ENCODE data around the gene FSTL4. TPM values are rescaled to one million over a fixed set of nuclear protein-coding genes. Genes with fewer than 3 reads are reported as not detected.

Gene FSTL4
- total RNA-seq, 4 donors from 2014 or later = 0.22 to 0.47 (median 0.27) TPM; not detected in 1

- no peak for TF ChIP-seq POLR2A (IDR thresholded peaks at IDR 0.05)
- Histone ChIP-seq H3K4me3 (no peak overlapping the region), H3K36me3 (no peaks in the 10 kb centered on the region), H3K27me3 (peaks cover 20% of the 10 kb centered on the region), H3K9me3 (no peaks in the 10 kb centered on the region), H3K4me1 (no peaks in the 10 kb centered on the region), H3K27ac (no peak overlapping the region)
- no peak for ATAC-seq
- whole genome bisulfite sequencing, 2 donors (ENCODE audit: low coverage in 1 of 2) = 43 to 100% methylated on average over 1 of the region's 2 CpGs
Measured at GRCh38 chr5:133367984-133368383, 244.4 kb downstream of the FSTL4 start.

- no peak for ATAC-seq
- WGBS, 2 donors (ENCODE audit: low coverage in 1 of 2) = 40 to 63% methylated on average over 1 to 2 of the region's 6 CpGs
- Histone ChIP-seq H3K27ac (no peak overlapping the region), H3K27me3 (peaks cover 19% of the 10 kb centered on the region), H3K4me1 (no peaks in the 10 kb centered on the region), H3K4me3 (no peak overlapping the region), H3K36me3 (no peaks in the 10 kb centered on the region), H3K9me3 (no peaks in the 10 kb centered on the region)
- TF ChIP-seq CTCF (IDR thresholded peaks at IDR 0.05) (no peak), EP300 (IDR thresholded peaks at IDR 0.05) (no peak), POLR2A (IDR thresholded peaks at IDR 0.05) (no peak), POLR2AphosphoS5 (IDR thresholded peaks at IDR 0.05) (no peak)
Measured at GRCh38 chr5:133367071-133367786, 245.1 kb downstream of the FSTL4 start.

GRCh38 chr5:133366438-133366837 lies 245.9 kb downstream of the FSTL4 start:
- Histone ChIP-seq H3K4me3 (no peak overlapping the region), H3K27ac (no peak overlapping the region), H3K9me3 (no peaks in the 10 kb centered on the region), H3K27me3 (peaks cover 22% of the 10 kb centered on the region), H3K36me3 (no peaks in the 10 kb centered on the region), H3K4me1 (no peaks in the 10 kb centered on the region)
- no peak for TF ChIP-seq CTCF (IDR thresholded peaks at IDR 0.05)
- TF ChIP-seq POLR2A (IDR thresholded peaks at IDR 0.05) = no peak
- no peak for TF ChIP-seq POLR2AphosphoS5 (IDR thresholded peaks at IDR 0.05)
- no peak for TF ChIP-seq EP300 (IDR thresholded peaks at IDR 0.05)
- 87 to 88% methylated on average over 5 to 6 of the region's 6 CpGs for WGBS, 2 donors (ENCODE audit: low coverage in 1 of 2)
- ATAC-seq = no peak

- Histone ChIP-seq H3K4me3 (no peak overlapping the region), H3K9me3 (no peaks in the 10 kb centered on the region), H3K27ac (no peak overlapping the region), H3K4me1 (no peaks in the 10 kb centered on the region), H3K36me3 (no peaks in the 10 kb centered on the region), H3K27me3 (peaks cover 27% of the 10 kb centered on the region)
- ATAC-seq = no peak
- no CpG with 5 or more reads among the region's 6 CpGs for WGBS, 2 donors (ENCODE audit: low coverage in 1 of 2)
- TF ChIP-seq CTCF (IDR thresholded peaks at IDR 0.05) (no peak), POLR2A (IDR thresholded peaks at IDR 0.05) (no peak), EP300 (IDR thresholded peaks at IDR 0.05) (no peak), POLR2AphosphoS5 (IDR thresholded peaks at IDR 0.05) (no peak)
Measured at GRCh38 chr5:133365738-133366137, 246.6 kb downstream of the FSTL4 start.

GRCh38 chr5:133364936-133365707 lies 247.2 kb downstream of the FSTL4 start:
- no peak overlapping the region for H3K27ac ChIP-seq
- H3K27me3 ChIP-seq = peaks cover 22% of the 10 kb centered on the region
- WGBS, 2 donors (ENCODE audit: low coverage in 1 of 2) = 64 to 66% methylated on average over 8 to 9 of the region's 12 CpGs
- TF ChIP-seq EP300 (IDR thresholded peaks at IDR 0.05) (no peak), POLR2A (IDR thresholded peaks at IDR 0.05) (no peak), POLR2AphosphoS5 (IDR thresholded peaks at IDR 0.05) (no peak), CTCF (IDR thresholded peaks at IDR 0.05) (no peak)
- H3K36me3 ChIP-seq = no peaks in the 10 kb centered on the region
- ATAC-seq = no peak
- H3K4me3 ChIP-seq = no peak overlapping the region
- no peaks in the 10 kb centered on the region for H3K9me3 ChIP-seq
- H3K4me1 ChIP-seq = no peaks in the 10 kb centered on the region
